ENCODE results near the gene YWHAG. TPM values are rescaled to one million over a fixed set of nuclear protein-coding genes. Genes with fewer than 3 reads are reported as not detected.

YWHAG gene
- total RNA-seq, 1 experiment from 2014 or later: 178 TPM

- Mint-ChIP-seq H3K36me3 (ENCODE audit: insufficient read depth, unreplicated experiment) (peaks cover 4% of the 10 kb centered on the region), H3K27me3 (ENCODE audit: insufficient read depth, unreplicated experiment) (peaks cover 34% of the 10 kb centered on the region), H3K4me1 (ENCODE audit: insufficient read depth, unreplicated experiment) (peaks cover 14% of the 10 kb centered on the region), H3K4me3 (ENCODE audit: unreplicated experiment) (no peak overlapping the region), H3K9me3 (ENCODE audit: unreplicated experiment) (no peaks in the 10 kb centered on the region), H3K27ac (ENCODE audit: low read depth, unreplicated experiment) (no peak overlapping the region)
- ChIA-PET POLR2A (no interaction called here), CTCF (interaction anchor here (0.8 kb wide), 1 partner anchor 28 kb away, joined by 3 read pairs; no protein-coding TSS in a partner anchor)
- intact Hi-C loops (cut with micrococcal nuclease): no loop called here
- TF ChIP-seq CTCF (IDR thresholded peaks at IDR 0.05; ENCODE audit: unreplicated experiment): no peak
- no TSS peak for BruUV-seq (replicated peaks)
- DNase-seq (ENCODE audit: unreplicated experiment): no peak
Observed at GRCh38 chr7:76280408-76280807, 78.4 kb downstream of the YWHAG start.

- CTCF ChIA-PET: interaction anchor here (0.6 to 2.7 kb wide), 4 partner anchors 13 to 102 kb away, joined by 3 to 7 read pairs (median 4); no protein-coding TSS in a partner anchor
Observed at GRCh38 chr7:76278540-76278939, 80.3 kb downstream of the YWHAG start.

More at GRCh38 chr7:76278540-76278939, 80.3 kb downstream of the YWHAG start:
- Mint-ChIP-seq H3K27me3 (ENCODE audit: insufficient read depth, unreplicated experiment) (peaks cover 42% of the 10 kb centered on the region), H3K36me3 (ENCODE audit: insufficient read depth, unreplicated experiment) (peaks cover 9% of the 10 kb centered on the region), H3K4me3 (ENCODE audit: unreplicated experiment) (no peak overlapping the region), H3K9me3 (ENCODE audit: unreplicated experiment) (no peaks in the 10 kb centered on the region), H3K4me1 (ENCODE audit: insufficient read depth, unreplicated experiment) (peaks cover 14% of the 10 kb centered on the region), H3K27ac (ENCODE audit: low read depth, unreplicated experiment) (no peak overlapping the region)
- DNase-seq (ENCODE audit: unreplicated experiment): no peak
- intact Hi-C loops (cut with micrococcal nuclease): no loop called here
- no TSS peak for BruUV-seq (replicated peaks)
- POLR2A ChIA-PET: no interaction called here
- TF ChIP-seq CTCF (IDR thresholded peaks at IDR 0.05; ENCODE audit: unreplicated experiment): no peak

Other genes starting within 250 kb of the YWHAG start
- 0.70 and 0.71 TPM in 2 replicates for gene SRRM3, start 157.1 kb downstream of the YWHAG start, total RNA-seq (2022)
- gene HSPB1, start 56.3 kb downstream of the YWHAG start, total RNA-seq (2022): 158 and 198 TPM in 2 replicates
- gene SSC4D, start 50.7 kb upstream of the YWHAG start, total RNA-seq (2022): 0.42 and 0.58 TPM in 2 replicates
- 5.6 TPM in 2 replicates for gene ZP3, start 66.0 kb upstream of the YWHAG start, total RNA-seq (2022)
- gene DTX2, start 102.7 kb upstream of the YWHAG start, total RNA-seq (2022): 29.9 and 35.2 TPM in 2 replicates
- gene UPK3B, start 151.6 kb upstream of the YWHAG start, total RNA-seq (2022): 1.0 and 1.1 TPM in 2 replicates
- 0.29 TPM in 1 of 2 replicates, not detected in the other for gene SPDYE16, start 184.3 kb upstream of the YWHAG start, total RNA-seq (2022)